ENCODE data around the gene DNMT3L. TPM values are rescaled to one million over a fixed set of nuclear protein-coding genes. Genes with fewer than 3 reads are reported as not detected.
"Not testable (repeated sequence)": the region's sequence is repeated elsewhere in the genome, so short reads cannot be mapped to it uniquely, and the experiment has no call there.

Gene DNMT3L
- total RNA-seq, 1 experiment from 2014 or later = not detected

DNA sequence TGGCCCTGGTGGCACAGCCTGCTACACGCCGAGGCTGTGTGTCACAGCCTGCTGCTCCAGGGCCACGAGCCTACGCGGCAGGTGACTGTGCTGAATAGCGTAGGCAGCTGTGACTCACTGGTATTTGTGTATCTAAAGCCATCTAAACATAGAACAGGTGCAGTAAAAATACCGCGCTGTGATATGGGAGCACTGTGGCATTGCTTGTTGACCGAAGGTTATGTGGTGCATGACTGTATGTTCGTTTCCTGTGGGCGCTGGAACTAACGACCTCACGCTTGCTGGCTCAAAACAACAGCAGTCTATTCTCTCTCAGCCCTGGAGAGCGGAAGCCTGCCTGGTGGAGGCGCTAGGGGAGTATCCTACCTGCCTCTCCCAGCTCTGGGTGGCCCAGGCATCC, 17.7 kb downstream of the DNMT3L start:
- H3K27ac Mint-ChIP-seq; CTCF ChIA-PET; H3K4me3 Mint-ChIP-seq; H3K4me1 Mint-ChIP-seq; H3K9me3 Mint-ChIP-seq; H3K36me3 Mint-ChIP-seq; POLR2A ChIA-PET; DNase-seq (ENCODE audit: low spot score); H3K27me3 Mint-ChIP-seq (ENCODE audit: low read depth): not testable (repeated sequence)
- peak; percentile 13 for ATAC-seq

DNA sequence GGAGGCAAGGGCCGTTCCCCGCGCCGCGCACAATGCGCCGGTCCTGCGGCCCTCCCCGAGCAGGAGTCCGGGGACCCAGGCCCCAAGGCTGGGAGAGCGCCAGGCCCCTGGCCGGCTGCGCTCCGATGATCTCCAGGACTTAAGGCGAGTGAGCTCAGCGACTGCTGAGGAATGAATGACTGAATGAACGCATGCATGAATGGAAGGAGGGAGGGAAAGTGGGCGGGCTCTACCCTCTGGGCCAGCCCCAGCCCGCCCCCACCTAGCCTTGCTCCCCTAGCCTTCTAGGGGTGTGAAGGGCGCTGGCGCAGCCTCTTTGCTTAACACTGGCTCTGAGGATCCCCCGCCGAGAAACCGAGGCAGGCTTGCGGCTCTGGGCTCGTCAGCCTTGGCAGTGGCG, 20.4 kb downstream of the DNMT3L start:
- H3K4me3 Mint-ChIP-seq; H3K9me3 Mint-ChIP-seq; H3K4me1 Mint-ChIP-seq; H3K27me3 Mint-ChIP-seq (ENCODE audit: low read depth); DNase-seq (ENCODE audit: low spot score); H3K27ac Mint-ChIP-seq; POLR2A ChIA-PET; CTCF ChIA-PET; H3K36me3 Mint-ChIP-seq: not testable (repeated sequence)
- ATAC-seq = peak; percentile 75

DNA sequence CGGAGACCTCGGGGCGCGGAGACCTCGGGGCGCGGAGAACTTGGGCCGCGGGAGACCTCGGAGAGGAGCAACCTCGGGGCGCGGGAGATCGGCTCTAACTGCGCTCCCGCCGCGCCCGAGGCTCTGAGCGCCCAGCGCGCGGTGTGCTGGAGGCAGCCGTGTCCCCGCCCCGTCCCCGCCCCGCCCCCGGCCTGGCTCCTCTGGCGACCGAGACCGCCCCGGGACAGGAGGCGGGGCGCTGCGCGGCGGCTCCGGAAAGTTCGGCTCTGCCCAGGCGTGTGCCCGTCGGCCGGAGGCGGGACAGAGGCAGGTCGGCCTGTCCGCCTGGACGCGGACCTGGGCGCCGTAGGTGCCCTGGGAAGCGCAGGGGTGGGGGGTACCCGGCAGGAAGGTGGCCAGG, 20.9 kb downstream of the DNMT3L start, which contains the start of gene ICOSLG:
Gene ICOSLG (minus strand): TSS at position 102 of the 400 bp plus-strand sequence. CDS start 126 bp downstream, outside the sequence.
- H3K27me3 Mint-ChIP-seq (ENCODE audit: low read depth); H3K4me3 Mint-ChIP-seq; H3K36me3 Mint-ChIP-seq; DNase-seq (ENCODE audit: low spot score); CTCF ChIA-PET; H3K27ac Mint-ChIP-seq; H3K9me3 Mint-ChIP-seq; POLR2A ChIA-PET; H3K4me1 Mint-ChIP-seq: not testable (repeated sequence)
- peak; percentile 54 for ATAC-seq

DNA sequence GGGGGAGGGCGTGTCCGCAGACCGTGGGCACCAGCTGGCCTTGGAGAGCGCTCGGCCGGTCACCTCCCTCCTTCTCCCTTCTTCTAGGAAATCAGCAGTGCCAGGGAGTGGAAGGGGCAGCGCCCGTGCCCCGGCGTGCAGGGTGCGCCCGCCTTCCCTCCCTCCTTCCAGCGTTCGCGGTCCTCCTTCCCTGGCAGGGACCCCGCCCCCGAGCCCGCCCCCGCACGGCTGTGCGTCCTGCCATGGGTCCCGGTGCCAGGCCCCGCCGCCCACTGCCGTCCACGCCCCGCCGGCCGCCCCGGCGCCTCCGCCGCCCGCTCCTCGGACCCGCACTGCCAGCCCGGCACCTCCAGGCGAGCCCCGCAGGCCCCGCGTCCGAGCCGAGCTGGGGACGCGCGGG, 21.3 kb downstream of the DNMT3L start:
- ATAC-seq = peak; percentile 4
- H3K27me3 Mint-ChIP-seq (ENCODE audit: low read depth); DNase-seq (ENCODE audit: low spot score); H3K27ac Mint-ChIP-seq; H3K4me3 Mint-ChIP-seq; H3K4me1 Mint-ChIP-seq; H3K36me3 Mint-ChIP-seq; POLR2A ChIA-PET; CTCF ChIA-PET; H3K9me3 Mint-ChIP-seq: not testable (repeated sequence)

DNA sequence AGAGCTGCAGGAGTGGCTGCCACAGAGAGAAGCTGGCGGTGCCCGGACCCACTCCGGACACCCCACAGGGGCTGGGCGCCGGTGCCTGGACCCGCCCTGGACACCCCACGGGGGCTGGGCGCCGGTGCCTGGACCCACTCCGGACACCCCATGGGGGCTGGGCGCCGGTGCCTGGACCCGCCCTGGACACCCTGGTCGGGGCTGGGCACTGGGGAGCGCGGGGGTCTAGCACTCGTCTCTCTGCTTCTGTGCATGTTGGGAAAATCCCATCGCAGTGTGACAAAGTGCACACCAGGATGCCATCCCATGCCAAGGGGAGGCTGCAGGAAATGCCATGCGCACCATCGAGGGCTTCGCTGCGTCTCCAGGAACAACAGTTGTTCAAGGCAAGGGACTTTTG, 32.1 kb downstream of the DNMT3L start:
- H3K36me3 Mint-ChIP-seq; ATAC-seq; H3K4me3 Mint-ChIP-seq; H3K4me1 Mint-ChIP-seq; POLR2A ChIA-PET; CTCF ChIA-PET; H3K27ac Mint-ChIP-seq; H3K9me3 Mint-ChIP-seq; H3K27me3 Mint-ChIP-seq (ENCODE audit: low read depth); DNase-seq (ENCODE audit: low spot score): not testable (repeated sequence)

DNA sequence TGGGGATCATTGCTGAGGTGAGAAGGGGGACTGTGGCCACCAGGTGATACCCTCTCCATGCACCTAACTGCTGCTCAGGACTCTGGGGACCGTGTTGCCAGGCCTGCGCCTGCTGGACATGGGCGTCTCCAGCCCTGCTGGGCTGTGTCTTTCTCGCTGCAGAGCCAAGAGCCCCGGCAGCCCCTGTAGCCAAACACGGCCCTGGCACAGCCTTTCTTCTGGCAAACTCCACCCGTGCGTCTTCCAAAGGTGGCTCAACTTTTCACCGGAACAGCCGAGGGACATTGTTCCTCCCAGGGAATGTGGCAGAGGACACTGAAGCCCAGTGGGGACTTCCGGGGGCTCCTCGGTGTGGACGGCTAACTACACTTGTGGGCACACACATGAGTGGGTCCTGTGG, 33.6 kb downstream of the DNMT3L start:
- H3K36me3 Mint-ChIP-seq; H3K27ac Mint-ChIP-seq; POLR2A ChIA-PET; H3K4me1 Mint-ChIP-seq; DNase-seq (ENCODE audit: low spot score); CTCF ChIA-PET; ATAC-seq; H3K9me3 Mint-ChIP-seq; H3K27me3 Mint-ChIP-seq (ENCODE audit: low read depth); H3K4me3 Mint-ChIP-seq: not testable (repeated sequence)

DNA sequence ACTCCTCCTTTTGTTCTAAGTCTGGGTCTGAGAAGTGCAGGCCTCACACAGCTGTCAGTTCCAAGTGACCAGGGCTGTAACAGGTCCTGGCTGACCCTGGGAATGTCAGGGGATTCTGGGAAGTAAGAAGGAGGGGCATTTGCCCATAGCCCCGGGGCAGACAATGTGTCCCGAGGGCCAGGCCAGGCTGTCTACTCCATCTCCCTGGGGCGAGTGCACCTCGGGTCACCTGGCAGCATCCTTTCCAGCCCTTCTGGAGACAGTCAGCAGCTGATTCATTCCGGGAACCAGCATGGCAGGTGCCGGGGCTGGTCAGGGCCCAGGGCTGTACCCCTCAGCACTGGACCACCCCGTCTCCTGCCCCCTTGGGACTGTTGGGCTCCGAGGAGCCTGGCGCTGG, 34.1 kb downstream of the DNMT3L start:
- H3K4me1 Mint-ChIP-seq; H3K27me3 Mint-ChIP-seq (ENCODE audit: low read depth); ATAC-seq; H3K36me3 Mint-ChIP-seq; H3K4me3 Mint-ChIP-seq; H3K27ac Mint-ChIP-seq; H3K9me3 Mint-ChIP-seq; DNase-seq (ENCODE audit: low spot score); CTCF ChIA-PET; POLR2A ChIA-PET: not testable (repeated sequence)

DNA sequence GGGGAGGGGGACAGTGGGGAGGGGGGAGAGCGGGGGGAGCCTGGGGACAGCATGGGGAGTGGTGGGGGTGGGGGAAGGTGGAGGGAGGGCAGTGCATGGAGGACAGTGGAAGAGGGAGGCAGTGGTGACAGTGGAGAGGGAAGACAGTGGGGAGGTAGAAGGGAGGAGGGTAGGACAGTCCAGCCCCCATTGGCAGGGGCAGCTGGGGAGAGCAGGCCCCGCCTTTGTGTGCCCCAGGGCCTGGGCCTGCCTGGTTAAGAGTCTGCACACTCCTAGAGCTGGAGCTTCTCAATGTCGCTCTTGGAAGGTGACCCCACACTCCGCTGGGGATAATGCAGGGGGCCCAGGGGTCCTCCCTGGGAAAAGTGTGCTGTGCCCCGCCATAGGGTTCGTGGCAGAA, 36.1 kb downstream of the DNMT3L start:
- DNase-seq (ENCODE audit: low spot score); ATAC-seq; H3K9me3 Mint-ChIP-seq; POLR2A ChIA-PET; H3K27ac Mint-ChIP-seq; H3K27me3 Mint-ChIP-seq (ENCODE audit: low read depth); H3K4me1 Mint-ChIP-seq; H3K36me3 Mint-ChIP-seq; CTCF ChIA-PET; H3K4me3 Mint-ChIP-seq: not testable (repeated sequence)

DNA sequence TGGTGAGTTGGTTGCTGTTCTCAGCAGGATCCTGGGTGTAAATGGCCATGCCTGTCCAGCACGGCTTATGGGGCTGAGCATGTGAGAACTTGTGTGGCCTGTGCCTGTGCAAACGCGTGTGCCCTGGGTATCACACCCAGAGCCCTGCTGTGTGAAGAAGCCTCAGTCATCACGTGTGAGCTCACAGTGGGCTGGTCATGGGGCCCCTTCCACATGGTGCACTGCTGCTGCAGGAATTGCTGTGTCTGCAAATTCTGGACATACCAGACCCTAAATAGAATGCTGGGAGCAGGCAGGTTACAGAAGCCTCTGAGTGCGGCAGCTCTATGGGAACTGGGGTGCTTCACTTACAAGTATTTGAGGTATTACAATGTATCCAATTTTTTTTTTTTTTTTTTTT, 38.4 kb downstream of the DNMT3L start:
- not testable (repeated sequence) for H3K27ac Mint-ChIP-seq, ATAC-seq

DNA sequence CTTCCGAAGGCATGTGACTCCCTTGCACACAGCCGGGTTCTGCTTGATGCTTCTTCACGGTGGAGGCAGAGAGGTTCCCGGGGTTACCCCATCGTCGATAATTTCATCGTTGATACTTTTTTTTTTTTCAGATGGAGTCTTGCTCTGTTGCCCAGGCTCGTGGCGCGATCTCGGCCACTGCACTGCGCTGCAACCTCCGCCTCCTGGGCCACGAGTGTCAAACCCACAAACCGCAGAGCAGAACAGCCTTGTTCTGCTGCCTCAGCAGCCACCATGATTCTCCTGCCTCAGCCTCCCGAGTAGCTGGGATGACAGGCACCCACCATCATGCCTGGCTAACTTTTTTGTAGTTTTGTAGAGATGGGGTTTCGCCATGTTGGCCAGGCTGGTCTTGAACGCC, 41.0 kb downstream of the DNMT3L start:
- H3K9me3 Mint-ChIP-seq; POLR2A ChIA-PET; ATAC-seq; H3K27me3 Mint-ChIP-seq (ENCODE audit: low read depth); H3K4me3 Mint-ChIP-seq; DNase-seq (ENCODE audit: low spot score); CTCF ChIA-PET; H3K4me1 Mint-ChIP-seq; H3K27ac Mint-ChIP-seq; H3K36me3 Mint-ChIP-seq: not testable (repeated sequence)

More for the DNA sequence above, 38.4 kb downstream of the DNMT3L start:
- H3K9me3 Mint-ChIP-seq; POLR2A ChIA-PET; H3K4me3 Mint-ChIP-seq; H3K36me3 Mint-ChIP-seq; H3K27me3 Mint-ChIP-seq (ENCODE audit: low read depth); H3K4me1 Mint-ChIP-seq; CTCF ChIA-PET; DNase-seq (ENCODE audit: low spot score): not testable (repeated sequence)

DNA sequence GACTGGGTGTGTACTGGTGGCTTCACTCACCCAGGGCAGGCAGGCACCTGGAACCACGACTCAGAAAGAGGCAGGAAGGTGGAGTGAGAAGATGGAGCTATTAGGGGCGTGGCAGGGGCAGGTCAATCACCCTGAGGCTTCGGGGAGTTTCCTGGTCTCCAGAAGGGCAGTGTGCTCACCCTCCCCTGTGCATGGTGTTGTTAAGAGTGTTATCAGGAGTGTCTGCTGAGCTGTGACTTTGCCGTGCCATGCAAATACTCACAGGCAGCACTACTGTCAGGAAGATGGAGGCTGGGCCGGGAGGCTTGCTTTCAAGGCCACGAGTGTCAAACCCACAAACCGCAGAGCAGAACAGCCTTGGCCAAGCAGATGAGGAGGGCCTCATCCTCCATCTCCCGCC, 43.2 kb downstream of the DNMT3L start:
- DNase-seq (ENCODE audit: low spot score); H3K27ac Mint-ChIP-seq; H3K36me3 Mint-ChIP-seq; H3K4me1 Mint-ChIP-seq; H3K4me3 Mint-ChIP-seq; CTCF ChIA-PET; ATAC-seq; POLR2A ChIA-PET; H3K9me3 Mint-ChIP-seq; H3K27me3 Mint-ChIP-seq (ENCODE audit: low read depth): not testable (repeated sequence)

DNA sequence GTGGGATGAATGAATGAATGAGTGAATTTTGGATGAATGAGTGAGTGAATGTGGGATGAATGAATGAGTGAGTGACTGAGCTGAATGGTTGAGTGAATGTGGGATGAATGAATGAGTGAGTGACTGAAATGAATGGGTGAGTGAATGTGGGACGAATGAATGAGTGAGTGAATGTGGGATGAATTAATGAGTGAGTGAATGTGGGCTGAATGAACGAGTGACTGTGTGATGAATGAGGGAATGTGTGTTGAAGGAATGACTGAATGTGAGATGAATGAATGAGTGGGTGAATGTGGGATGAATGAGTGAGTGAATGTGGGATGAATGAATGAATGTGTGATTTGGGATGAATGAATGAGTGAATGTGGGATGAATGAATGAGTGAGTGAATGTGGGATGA, 49.7 kb downstream of the DNMT3L start:
- H3K4me3 Mint-ChIP-seq; POLR2A ChIA-PET; H3K9me3 Mint-ChIP-seq; DNase-seq (ENCODE audit: low spot score); H3K27me3 Mint-ChIP-seq (ENCODE audit: low read depth); H3K4me1 Mint-ChIP-seq; H3K27ac Mint-ChIP-seq; H3K36me3 Mint-ChIP-seq; CTCF ChIA-PET; ATAC-seq: not testable (repeated sequence)

DNA sequence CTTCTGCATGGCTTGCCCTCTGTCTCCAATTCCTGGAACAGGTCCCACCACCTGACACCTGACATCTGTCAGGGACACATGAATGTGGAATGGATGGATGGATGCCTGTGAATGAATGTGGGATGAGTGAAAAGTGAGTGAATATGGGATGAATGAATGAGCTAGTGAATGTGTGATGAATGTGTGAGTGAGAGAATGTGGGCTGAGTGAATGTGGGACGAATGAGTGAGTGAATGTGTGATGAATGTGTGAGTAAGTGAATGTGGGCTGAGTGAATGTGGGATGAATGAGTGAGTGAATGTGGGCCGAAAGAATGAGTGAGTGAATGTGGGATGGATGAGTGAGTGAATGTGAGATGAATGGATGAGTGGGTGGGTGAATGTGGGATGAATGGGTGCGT, 50.1 kb downstream of the DNMT3L start:
- H3K4me1 Mint-ChIP-seq; H3K4me3 Mint-ChIP-seq; POLR2A ChIA-PET; H3K36me3 Mint-ChIP-seq; ATAC-seq; DNase-seq (ENCODE audit: low spot score); H3K27ac Mint-ChIP-seq; H3K27me3 Mint-ChIP-seq (ENCODE audit: low read depth); CTCF ChIA-PET; H3K9me3 Mint-ChIP-seq: not testable (repeated sequence)

Data from WTC11 (cell line).